K562 (cell line): Measurements from ENCODE around the gene LEMD1. TPM values are rescaled to one million over a fixed set of nuclear protein-coding genes. Genes with fewer than 3 reads are reported as not detected.

Experiments used
- ARHGAP35 ChIP-seq: fragments of 450-650 bp; IDR thresholded peaks from 2 replicates; pipeline ENCODE4 v1.6.1; 2018; ENCODE audit not compliant: partially characterized antibody
- BRCA1 ChIP-seq, 2 experiments: fragments of 450-650 bp in 1 of 2; sonication (generic) in 1 of 2; formaldehyde crosslinking in 1 of 2; IDR thresholded peaks; 2 replicates each; pipeline versions ENCODE4 v1.5.0 to v1.6.1; 2017 to 2020; ENCODE audit warnings: mild to moderate bottlenecking in 1 of 2, missing genetic modification reagents in 1 of 2
- CEBPG ChIP-seq, 3 experiments: fragments of 200-800 bp in 1 of 3; sonication (Bioruptor generic) in 1 of 3; sonication (generic) in 1 of 3; formaldehyde crosslinking in 1 of 3; IDR thresholded peaks in 2 of 3; conservative IDR thresholded peaks in 1 of 3; 2 replicates each; pipeline versions ENCODE4 v1.6.1 to v1.8.0; 2016 to 2022; ENCODE audit warnings: missing compliant biosample characterization in 2 of 3, missing genetic modification characterization in 2 of 3, mild to moderate bottlenecking in 1 of 3, missing genetic modification reagents in 1 of 3
- FOSL1 ChIP-seq: fragments of 200-800 bp; sonication (Bioruptor generic); conservative IDR thresholded peaks from 2 replicates; pipeline ENCODE4 v1.6.1; 2016; ENCODE audit warnings: missing genetic modification characterization, missing compliant biosample characterization
- GATAD2B ChIP-seq: fragments of 450-650 bp; IDR thresholded peaks from 2 replicates; pipeline ENCODE4 v1.6.1; 2017; ENCODE audit warnings: mild to moderate bottlenecking, borderline replicate concordance
- HDGF ChIP-seq: fragments of 450-650 bp; IDR thresholded peaks from 2 replicates; pipeline ENCODE4 v1.6.1; 2016
- MAZ ChIP-seq, 2 experiments: fragments of 450-650 bp in 1 of 2; sonication (generic) in 1 of 2; formaldehyde crosslinking; IDR thresholded peaks in 1 of 2; conservative IDR thresholded peaks in 1 of 2; 2 replicates each; pipeline versions ENCODE4 v1.4.0 to v1.5.0; 2020; ENCODE audit warnings: mild to moderate bottlenecking in 1 of 2, missing genetic modification reagents in 1 of 2
- YY1 ChIP-seq, 3 experiments: IDR thresholded peaks; 2 replicates each; pipeline ENCODE4 v1.6.1; 2011; ENCODE audit warnings: low read length in 2 of 3, mild to moderate bottlenecking in 2 of 3, moderate library complexity in 2 of 3, borderline replicate concordance in 1 of 3, control low read depth in 1 of 3, low read depth in 1 of 3; ENCODE audit not compliant: insufficient read depth in 3 of 3, insufficient replicate concordance in 2 of 3, control insufficient read depth in 1 of 3, insufficient read length in 1 of 3; ENCODE audit errors: extremely low read depth in 1 of 3
- ZBED1 ChIP-seq: IDR thresholded peaks from 2 replicates; pipeline ENCODE4 v1.6.1; 2014
- ZNF263 ChIP-seq: sonication (generic); formaldehyde crosslinking; IDR thresholded peaks from 2 replicates; pipeline ENCODE4 v1.8.0; 2022; ENCODE audit warnings: mild to moderate bottlenecking, missing genetic modification reagents, borderline replicate concordance
- polyA plus RNA-seq, 8 experiments: library from polyadenylated mRNA; depleted of rRNA in 4 of 8; stranded (reverse) in 5 of 8; unstranded in 3 of 8; fragments of >200 nt; fragmentation: Nextera tagmentation in 2 of 8; fragmentation: Illumina TruSeq in 1 of 8; extraction: Ambion mirVana in 2 of 8; extraction: Trizol in 1 of 8; gene quantifications; 2 replicates each; pipeline versions ENCODE4 v1.2.1 to v1.2.3, GENCODE V29; 2011 to 2014; ENCODE audit warnings: inconsistent platforms in 1 of 8, missing spikeins in 1 of 8
- total RNA-seq, 7 experiments: library from RNA; depleted of rRNA in 6 of 7; stranded (reverse); fragments of >200 nt in 6 of 7; fragmentation: Illumina TruSeq in 2 of 7; extraction: Trizol in 2 of 7; gene quantifications; 2 replicates each; pipeline versions ENCODE4 v1.2.1 to v1.2.3, GENCODE V29; 2011 to 2021; ENCODE audit warnings: low replicate concordance in 1 of 7
- TF ChIP-seq, protein P1 (sequence below): IDR thresholded peaks from 2 replicates; pipeline ENCODE4 v1.6.1; 2011; ENCODE audit not compliant: insufficient read length; ENCODE audit errors: extremely low read depth
- TF ChIP-seq, protein P2 (sequence below): sonication (generic); formaldehyde crosslinking; IDR thresholded peaks from 2 replicates; pipeline ENCODE4 v1.5.0; 2020; ENCODE audit warnings: missing genetic modification reagents
- TF ChIP-seq, protein P3 (sequence below): fragments of 200-400 bp; formaldehyde crosslinking; IDR thresholded peaks from 2 replicates; pipeline ENCODE4 v1.6.1; 2017; ENCODE audit warnings: mild to moderate bottlenecking, low read depth, low read length, moderate library complexity
- TF ChIP-seq, protein P4 (sequence below): fragments of 450-650 bp; formaldehyde crosslinking; conservative IDR thresholded peaks from 2 replicates; pipeline ENCODE4 v1.4.0; 2022; ENCODE audit warnings: mild to moderate bottlenecking, missing genetic modification characterization
- TF ChIP-seq, protein P5 (sequence below): fragments of 450-650 bp; IDR thresholded peaks from 2 replicates; pipeline ENCODE4 v1.6.1; 2017; ENCODE audit warnings: mild to moderate bottlenecking, moderate library complexity
- TF ChIP-seq, protein P6 (sequence below): fragments of 450-650 bp; IDR thresholded peaks from 2 replicates; pipeline ENCODE4 v1.6.1; 2014; ENCODE audit warnings: low read depth, mild to moderate bottlenecking, moderate library complexity, borderline replicate concordance

LEMD1 gene
- total and polyA plus RNA-seq, 9 of the 15 experiments (the other 6 are each of a cell fraction or from before 2014, with no cell fraction given): 0.11 to 2.4 (median 0.57) TPM; not detected in 1

DNA sequence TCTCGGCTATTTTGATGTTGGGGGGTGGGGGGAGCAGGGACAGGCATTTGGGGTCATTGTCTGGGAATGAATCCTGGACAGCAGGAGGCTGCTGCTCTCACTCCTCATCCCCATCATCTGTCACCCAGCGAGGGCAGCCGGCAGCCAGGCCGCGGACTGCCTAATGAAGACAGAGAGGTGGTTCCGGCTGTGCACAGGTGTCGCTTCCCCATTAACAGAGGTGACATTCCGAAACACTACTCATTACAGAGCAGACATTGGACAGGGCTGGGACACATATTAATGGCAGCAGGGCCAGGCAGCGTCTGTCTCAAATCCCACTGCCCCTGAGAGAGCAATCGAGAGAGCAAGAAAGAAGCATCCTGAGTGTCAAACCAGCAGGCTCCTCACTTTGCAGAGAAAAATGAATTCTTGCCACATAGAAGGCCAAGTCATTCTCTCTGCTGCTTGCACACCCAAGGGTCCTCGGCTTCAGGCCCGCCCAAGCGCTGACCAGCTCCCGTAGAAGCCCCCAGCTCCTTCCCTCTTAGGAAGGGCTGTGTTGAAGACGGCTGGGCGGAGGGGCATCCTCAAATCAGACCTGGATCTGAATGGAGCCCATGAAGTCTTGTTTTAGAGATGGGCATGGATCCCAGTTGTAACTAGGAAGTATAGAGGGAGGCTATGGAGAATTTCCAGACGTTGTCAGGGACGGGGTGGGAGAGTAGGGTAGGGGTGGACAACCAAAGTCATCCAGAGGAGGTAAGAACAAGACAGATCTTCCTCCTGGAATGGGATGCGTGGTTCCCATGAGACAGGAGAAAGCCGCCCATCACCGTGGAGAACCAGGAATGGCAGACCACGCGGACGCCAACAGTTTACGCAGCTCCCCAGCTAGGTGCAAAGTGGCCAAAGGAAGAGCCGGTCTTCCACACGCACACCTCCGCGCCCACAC, 8.2 kb upstream of the LEMD1 start (continued):
- TF ChIP-seq, protein P1, sequence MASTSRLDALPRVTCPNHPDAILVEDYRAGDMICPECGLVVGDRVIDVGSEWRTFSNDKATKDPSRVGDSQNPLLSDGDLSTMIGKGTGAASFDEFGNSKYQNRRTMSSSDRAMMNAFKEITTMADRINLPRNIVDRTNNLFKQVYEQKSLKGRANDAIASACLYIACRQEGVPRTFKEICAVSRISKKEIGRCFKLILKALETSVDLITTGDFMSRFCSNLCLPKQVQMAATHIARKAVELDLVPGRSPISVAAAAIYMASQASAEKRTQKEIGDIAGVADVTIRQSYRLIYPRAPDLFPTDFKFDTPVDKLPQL: no peak
- TF ChIP-seq MAZ (CRISPR knock-in tag; conservative IDR thresholded peaks at IDR 0.05 in 1 of 2, IDR thresholded peaks at IDR 0.05 in 1 of 2) (no peak), BRCA1 (IDR thresholded peaks at IDR 0.05) (no peak), BRCA1 (CRISPR knock-in tag; IDR thresholded peaks at IDR 0.05) (peak; percentile 18; the same call in 1 of the 2 replicates), CEBPG (CRISPR knock-in tag; IDR thresholded peaks at IDR 0.05) (0 out of 2 replicates have a peak, but pooled peaks have one; percentile 3), CEBPG (tag; conservative IDR thresholded peaks at IDR 0.05 in 1 of 2, IDR thresholded peaks at IDR 0.05 in 1 of 2) (no peak), GATAD2B (no peak), YY1 (IDR thresholded peaks at IDR 0.05; ENCODE audit: borderline replicate concordance in 1 of 3, control insufficient read depth in 1 of 3, extremely low read depth in 1 of 3, insufficient read depth in 3 of 3, insufficient read length in 1 of 3, insufficient replicate concordance in 2 of 3, low read depth in 1 of 3, low read length in 2 of 3) (peak in 1 of 3 experiments; percentile 1), ZNF263 (CRISPR knock-in tag) (no peak), ZBED1 (no peak), ARHGAP35 (no peak), FOSL1 (tag) (no peak), HDGF (no peak)
- TF ChIP-seq, protein P2, sequence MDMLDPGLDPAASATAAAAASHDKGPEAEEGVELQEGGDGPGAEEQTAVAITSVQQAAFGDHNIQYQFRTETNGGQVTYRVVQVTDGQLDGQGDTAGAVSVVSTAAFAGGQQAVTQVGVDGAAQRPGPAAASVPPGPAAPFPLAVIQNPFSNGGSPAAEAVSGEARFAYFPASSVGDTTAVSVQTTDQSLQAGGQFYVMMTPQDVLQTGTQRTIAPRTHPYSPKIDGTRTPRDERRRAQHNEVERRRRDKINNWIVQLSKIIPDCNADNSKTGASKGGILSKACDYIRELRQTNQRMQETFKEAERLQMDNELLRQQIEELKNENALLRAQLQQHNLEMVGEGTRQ (CRISPR knock-in tag): no peak
- TF ChIP-seq, protein P3, sequence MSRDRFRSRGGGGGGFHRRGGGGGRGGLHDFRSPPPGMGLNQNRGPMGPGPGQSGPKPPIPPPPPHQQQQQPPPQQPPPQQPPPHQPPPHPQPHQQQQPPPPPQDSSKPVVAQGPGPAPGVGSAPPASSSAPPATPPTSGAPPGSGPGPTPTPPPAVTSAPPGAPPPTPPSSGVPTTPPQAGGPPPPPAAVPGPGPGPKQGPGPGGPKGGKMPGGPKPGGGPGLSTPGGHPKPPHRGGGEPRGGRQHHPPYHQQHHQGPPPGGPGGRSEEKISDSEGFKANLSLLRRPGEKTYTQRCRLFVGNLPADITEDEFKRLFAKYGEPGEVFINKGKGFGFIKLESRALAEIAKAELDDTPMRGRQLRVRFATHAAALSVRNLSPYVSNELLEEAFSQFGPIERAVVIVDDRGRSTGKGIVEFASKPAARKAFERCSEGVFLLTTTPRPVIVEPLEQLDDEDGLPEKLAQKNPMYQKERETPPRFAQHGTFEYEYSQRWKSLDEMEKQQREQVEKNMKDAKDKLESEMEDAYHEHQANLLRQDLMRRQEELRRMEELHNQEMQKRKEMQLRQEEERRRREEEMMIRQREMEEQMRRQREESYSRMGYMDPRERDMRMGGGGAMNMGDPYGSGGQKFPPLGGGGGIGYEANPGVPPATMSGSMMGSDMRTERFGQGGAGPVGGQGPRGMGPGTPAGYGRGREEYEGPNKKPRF: no peak
- TF ChIP-seq, protein P4, sequence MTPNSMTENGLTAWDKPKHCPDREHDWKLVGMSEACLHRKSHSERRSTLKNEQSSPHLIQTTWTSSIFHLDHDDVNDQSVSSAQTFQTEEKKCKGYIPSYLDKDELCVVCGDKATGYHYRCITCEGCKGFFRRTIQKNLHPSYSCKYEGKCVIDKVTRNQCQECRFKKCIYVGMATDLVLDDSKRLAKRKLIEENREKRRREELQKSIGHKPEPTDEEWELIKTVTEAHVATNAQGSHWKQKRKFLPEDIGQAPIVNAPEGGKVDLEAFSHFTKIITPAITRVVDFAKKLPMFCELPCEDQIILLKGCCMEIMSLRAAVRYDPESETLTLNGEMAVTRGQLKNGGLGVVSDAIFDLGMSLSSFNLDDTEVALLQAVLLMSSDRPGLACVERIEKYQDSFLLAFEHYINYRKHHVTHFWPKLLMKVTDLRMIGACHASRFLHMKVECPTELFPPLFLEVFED (CRISPR knock-in tag): 0 out of 2 replicates have a peak, but pooled peaks have one; percentile 21
- TF ChIP-seq, protein P5, sequence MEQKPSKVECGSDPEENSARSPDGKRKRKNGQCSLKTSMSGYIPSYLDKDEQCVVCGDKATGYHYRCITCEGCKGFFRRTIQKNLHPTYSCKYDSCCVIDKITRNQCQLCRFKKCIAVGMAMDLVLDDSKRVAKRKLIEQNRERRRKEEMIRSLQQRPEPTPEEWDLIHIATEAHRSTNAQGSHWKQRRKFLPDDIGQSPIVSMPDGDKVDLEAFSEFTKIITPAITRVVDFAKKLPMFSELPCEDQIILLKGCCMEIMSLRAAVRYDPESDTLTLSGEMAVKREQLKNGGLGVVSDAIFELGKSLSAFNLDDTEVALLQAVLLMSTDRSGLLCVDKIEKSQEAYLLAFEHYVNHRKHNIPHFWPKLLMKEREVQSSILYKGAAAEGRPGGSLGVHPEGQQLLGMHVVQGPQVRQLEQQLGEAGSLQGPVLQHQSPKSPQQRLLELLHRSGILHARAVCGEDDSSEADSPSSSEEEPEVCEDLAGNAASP: no peak
- TF ChIP-seq, protein P6, sequence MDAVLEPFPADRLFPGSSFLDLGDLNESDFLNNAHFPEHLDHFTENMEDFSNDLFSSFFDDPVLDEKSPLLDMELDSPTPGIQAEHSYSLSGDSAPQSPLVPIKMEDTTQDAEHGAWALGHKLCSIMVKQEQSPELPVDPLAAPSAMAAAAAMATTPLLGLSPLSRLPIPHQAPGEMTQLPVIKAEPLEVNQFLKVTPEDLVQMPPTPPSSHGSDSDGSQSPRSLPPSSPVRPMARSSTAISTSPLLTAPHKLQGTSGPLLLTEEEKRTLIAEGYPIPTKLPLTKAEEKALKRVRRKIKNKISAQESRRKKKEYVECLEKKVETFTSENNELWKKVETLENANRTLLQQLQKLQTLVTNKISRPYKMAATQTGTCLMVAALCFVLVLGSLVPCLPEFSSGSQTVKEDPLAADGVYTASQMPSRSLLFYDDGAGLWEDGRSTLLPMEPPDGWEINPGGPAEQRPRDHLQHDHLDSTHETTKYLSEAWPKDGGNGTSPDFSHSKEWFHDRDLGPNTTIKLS: no peak
